ENCODE measurements around the gene IRF4. TPM values are rescaled to one million over a fixed set of nuclear protein-coding genes. Genes with fewer than 3 reads are reported as not detected.
A peak's percentile ranks its signal among the peaks of the same experiment; 100 is the strongest.

IRF4 gene
- total RNA-seq, 2 experiments from 2014 or later: 409 to 439 TPM

DNA sequence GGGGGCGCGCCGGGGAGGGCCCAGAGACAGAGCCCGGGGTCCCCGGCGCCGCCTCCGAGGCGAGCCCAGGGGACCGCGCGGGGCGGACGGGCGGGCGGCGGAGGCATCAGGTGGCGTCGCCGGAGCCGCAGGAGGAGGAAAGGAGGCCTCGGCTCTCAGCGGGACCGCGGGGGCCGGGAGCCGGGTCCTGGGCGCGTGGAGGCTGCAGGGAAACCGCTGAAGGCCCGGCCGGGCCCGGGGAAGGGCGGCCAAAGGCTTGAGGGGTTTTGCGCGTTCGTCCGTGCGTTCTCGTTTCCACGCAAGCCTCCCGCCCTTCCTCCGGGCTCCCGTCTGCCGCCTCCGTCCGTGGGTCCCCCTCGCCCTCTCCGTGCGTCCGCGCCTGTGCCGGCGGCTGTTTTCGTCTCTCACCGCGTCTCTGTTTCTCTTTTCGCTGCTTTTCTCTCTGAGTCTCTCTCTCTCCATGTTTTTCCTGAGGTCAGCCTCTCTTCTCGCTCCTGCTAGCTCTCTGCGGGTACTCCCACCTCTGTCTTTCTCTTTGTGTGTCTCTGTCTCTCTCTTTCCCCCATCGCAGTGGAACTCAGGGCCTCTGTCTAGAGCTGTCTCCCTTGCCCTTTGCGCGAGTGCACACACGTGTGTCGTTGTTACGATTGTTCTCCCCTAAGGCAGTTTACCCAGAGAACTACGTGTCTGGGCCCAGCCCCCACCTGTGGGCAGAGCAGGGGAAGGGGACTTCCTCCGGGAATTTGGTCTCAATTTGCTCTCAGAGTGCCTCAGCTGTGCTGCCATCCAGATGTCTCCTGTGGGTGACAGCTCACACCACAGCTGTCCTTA is 2.1 kb downstream of the IRF4 start:
- Mint-ChIP-seq H3K27ac (peak overlapping the region; percentile 100), H3K27me3 (peaks cover 1% of the 10 kb centered on the region), H3K9me3 (no peaks in the 10 kb centered on the region), H3K36me3 (ENCODE audit: low read depth) (peaks cover 64% of the 10 kb centered on the region), H3K4me1 (ENCODE audit: low read depth) (peaks cover 63% of the 10 kb centered on the region), H3K4me3 (peak overlapping the region; percentile 99)
- POLR2A ChIA-PET: interaction anchor here (0.7 to 29.9 kb wide), 22 partner anchors 10 to 291 kb away, joined by 3 to 888 read pairs (median 10); partner anchors contain the start of gene DUSP22
- CTCF ChIA-PET: interaction anchor here (0.9 to 2.0 kb wide), 7 partner anchors 10 to 202 kb away, joined by 3 to 10 read pairs (median 4); no protein-coding TSS in a partner anchor
- DNase-seq (peak; percentile 53), ATAC-seq (no peak)
- intact Hi-C loops (cut with micrococcal nuclease): loop anchor here (5.0 kb wide), 1 partner anchor 206 kb away; no protein-coding TSS in a partner anchor
- TF ChIP-seq, protein P1, sequence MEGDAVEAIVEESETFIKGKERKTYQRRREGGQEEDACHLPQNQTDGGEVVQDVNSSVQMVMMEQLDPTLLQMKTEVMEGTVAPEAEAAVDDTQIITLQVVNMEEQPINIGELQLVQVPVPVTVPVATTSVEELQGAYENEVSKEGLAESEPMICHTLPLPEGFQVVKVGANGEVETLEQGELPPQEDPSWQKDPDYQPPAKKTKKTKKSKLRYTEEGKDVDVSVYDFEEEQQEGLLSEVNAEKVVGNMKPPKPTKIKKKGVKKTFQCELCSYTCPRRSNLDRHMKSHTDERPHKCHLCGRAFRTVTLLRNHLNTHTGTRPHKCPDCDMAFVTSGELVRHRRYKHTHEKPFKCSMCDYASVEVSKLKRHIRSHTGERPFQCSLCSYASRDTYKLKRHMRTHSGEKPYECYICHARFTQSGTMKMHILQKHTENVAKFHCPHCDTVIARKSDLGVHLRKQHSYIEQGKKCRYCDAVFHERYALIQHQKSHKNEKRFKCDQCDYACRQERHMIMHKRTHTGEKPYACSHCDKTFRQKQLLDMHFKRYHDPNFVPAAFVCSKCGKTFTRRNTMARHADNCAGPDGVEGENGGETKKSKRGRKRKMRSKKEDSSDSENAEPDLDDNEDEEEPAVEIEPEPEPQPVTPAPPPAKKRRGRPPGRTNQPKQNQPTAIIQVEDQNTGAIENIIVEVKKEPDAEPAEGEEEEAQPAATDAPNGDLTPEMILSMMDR (IDR thresholded peaks at IDR 0.05): no peak

DNA sequence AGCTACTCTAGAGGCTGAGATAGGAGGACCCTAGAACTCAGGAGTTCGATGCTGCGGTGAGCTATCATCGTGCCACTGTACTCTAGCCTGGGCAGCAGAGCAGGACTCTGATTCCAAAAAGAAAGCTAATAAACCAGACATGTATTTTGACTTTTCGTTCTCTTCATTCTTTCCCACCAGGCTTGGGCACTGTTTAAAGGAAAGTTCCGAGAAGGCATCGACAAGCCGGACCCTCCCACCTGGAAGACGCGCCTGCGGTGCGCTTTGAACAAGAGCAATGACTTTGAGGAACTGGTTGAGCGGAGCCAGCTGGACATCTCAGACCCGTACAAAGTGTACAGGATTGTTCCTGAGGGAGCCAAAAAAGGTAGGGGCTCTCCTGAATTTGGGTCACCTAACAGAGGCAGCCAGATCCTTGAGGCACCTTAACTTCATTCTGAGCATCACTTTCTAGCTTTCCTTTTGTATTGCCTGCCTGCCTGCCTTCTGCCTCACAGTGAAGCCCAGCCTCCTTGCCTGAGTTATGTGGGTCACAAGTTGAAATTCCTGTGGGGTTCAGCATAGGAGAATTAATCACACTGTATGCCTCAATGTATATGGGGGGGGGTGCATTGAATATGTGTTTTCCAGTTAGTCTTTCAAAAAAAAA is 3.2 kb downstream of the IRF4 start:
- POLR2A ChIA-PET: interaction anchor here (0.6 to 29.9 kb wide), 15 partner anchors 11 to 290 kb away, joined by 3 to 888 read pairs (median 9); partner anchors contain the start of gene DUSP22
- Mint-ChIP-seq H3K9me3 (no peaks in the 10 kb centered on the region), H3K27me3 (peaks cover 1% of the 10 kb centered on the region), H3K4me3 (peak overlapping the region; percentile 99), H3K27ac (peak overlapping the region; percentile 76), H3K36me3 (ENCODE audit: low read depth) (peaks cover 74% of the 10 kb centered on the region), H3K4me1 (ENCODE audit: low read depth) (peaks cover 63% of the 10 kb centered on the region)
- CTCF ChIA-PET: interaction anchor here (0.9 to 2.1 kb wide), 10 partner anchors 9 to 206 kb away, joined by 3 to 10 read pairs (median 4); no protein-coding TSS in a partner anchor
- intact Hi-C loops (cut with micrococcal nuclease): loop anchor here (5.0 kb wide), 2 partner anchors 38 to 207 kb away; no protein-coding TSS in a partner anchor
- TF ChIP-seq, protein P1 (IDR thresholded peaks at IDR 0.05): no peak
- no peak for DNase-seq
- ATAC-seq: no peak

DNA sequence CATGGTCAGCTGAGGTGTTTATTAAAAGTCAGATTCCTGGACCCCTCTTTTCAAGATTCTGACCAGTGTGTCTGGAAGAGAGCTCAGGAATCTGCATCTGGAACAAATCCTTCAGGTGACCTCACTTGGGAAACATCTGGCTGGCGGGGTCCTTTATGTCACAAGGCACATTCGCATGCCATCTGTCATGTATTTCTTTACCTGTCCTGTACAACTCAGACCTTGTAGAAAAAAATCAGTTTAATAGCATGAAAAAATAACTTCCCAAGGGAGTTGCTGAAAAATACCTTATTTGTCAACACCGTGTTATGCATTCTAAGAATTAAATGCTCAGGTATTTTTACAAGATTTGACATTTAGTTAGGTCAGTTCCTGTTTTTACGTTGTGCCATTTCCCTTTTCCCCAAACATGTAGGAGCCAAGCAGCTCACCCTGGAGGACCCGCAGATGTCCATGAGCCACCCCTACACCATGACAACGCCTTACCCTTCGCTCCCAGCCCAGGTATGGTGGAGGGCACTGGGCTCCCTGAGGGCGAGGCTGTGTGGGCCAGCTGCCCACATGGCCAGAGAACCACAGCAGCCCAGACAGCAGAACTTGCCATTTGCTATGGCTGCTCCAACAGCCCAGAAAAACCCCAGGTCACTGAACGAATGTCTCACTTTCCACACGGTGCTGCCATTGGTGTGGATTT is 4.0 kb downstream of the IRF4 start:
- ChIA-PET CTCF (interaction anchor here (1.0 to 2.1 kb wide), 5 partner anchors 89 to 207 kb away, joined by 3 to 7 read pairs (median 3); no protein-coding TSS in a partner anchor), POLR2A (interaction anchor here (0.6 to 29.9 kb wide), 14 partner anchors 20 to 289 kb away, joined by 3 to 888 read pairs (median 14); partner anchors contain the start of gene DUSP22)
- Mint-ChIP-seq H3K4me1 (ENCODE audit: low read depth) (peaks cover 61% of the 10 kb centered on the region), H3K36me3 (ENCODE audit: low read depth) (peaks cover 81% of the 10 kb centered on the region), H3K9me3 (no peaks in the 10 kb centered on the region), H3K4me3 (peak overlapping the region; percentile 99), H3K27ac (peak overlapping the region; percentile 58), H3K27me3 (peaks cover 1% of the 10 kb centered on the region)
- intact Hi-C loops (cut with micrococcal nuclease): loop anchor here (5.0 kb wide), 1 partner anchor 37 kb away; no protein-coding TSS in a partner anchor
- DNase-seq (no peak), ATAC-seq (no peak)
- TF ChIP-seq, protein P1 (IDR thresholded peaks at IDR 0.05): no peak

DNA sequence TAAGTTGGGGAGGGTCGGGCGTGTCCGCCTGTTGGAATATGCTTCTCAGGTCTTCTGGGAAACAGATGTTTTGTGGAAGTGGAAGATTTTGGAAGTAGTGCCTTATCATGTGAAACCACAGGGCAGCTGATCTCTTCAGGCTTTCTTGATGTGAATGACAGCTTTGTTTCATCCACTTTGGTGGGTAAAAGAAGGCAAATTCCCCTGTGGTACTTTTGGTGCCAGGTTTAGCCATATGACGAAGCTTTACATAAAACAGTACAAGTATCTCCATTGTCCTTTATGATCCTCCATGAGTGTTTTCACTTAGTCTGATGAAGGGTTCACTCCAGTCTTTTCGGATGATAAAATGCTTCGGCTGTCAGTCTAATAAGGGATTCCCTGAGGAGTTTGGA is 4.6 kb downstream of the IRF4 start:
- H3K4me1 Mint-ChIP-seq (ENCODE audit: low read depth): peaks cover 60% of the 10 kb centered on the region
- TF ChIP-seq, protein P1 (IDR thresholded peaks at IDR 0.05): no peak
- intact Hi-C loops (cut with micrococcal nuclease): loop anchor here (5.0 kb wide), 1 partner anchor 36 kb away; no protein-coding TSS in a partner anchor
- no peaks in the 10 kb centered on the region for H3K9me3 Mint-ChIP-seq
- no peak for DNase-seq
- ATAC-seq: no peak
- ChIA-PET CTCF (interaction anchor here (1.0 to 2.1 kb wide), 3 partner anchors 9 to 207 kb away, joined by 3 to 7 read pairs (median 3); no protein-coding TSS in a partner anchor), POLR2A (interaction anchor here (1.0 to 29.9 kb wide), 7 partner anchors 20 to 204 kb away, joined by 4 to 888 read pairs (median 116); no protein-coding TSS in a partner anchor)
- H3K27me3 Mint-ChIP-seq: peaks cover 1% of the 10 kb centered on the region
- H3K27ac Mint-ChIP-seq: peak overlapping the region; percentile 58
- H3K36me3 Mint-ChIP-seq (ENCODE audit: low read depth): peaks cover 86% of the 10 kb centered on the region
- peak overlapping the region; percentile 99 for H3K4me3 Mint-ChIP-seq
